ENCODE results near the gene NBAS. TPM values are rescaled to one million over a fixed set of nuclear protein-coding genes. Genes with fewer than 3 reads are reported as not detected.
"Not testable (repeated sequence)": the region's sequence is repeated elsewhere in the genome, so short reads cannot be mapped to it uniquely, and the experiment has no call there.

The NBAS gene
- total and polyA plus RNA-seq, 2 experiments from 2014 or later = 21.2 to 51.8 TPM

DNA sequence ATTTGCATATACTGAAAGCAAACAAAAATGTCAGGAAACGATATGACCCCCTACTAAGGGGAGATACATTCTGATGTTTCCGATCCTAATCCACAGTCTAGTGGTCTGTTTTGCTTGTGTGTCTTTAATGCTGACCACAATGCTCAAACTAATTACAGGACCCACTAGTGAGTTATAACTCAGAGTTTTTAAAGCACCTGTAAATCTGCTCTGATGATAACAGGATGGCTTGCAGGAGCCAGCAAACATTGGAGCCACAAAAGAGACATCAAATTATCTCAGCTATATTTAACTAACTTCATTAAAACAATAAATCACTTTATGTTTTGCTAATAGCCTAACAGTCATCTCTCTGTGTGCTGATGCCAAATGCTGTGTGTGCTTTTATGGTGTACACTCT lies 300.3 kb downstream of the NBAS start:
- no peaks in the 10 kb centered on the region for H3K79me2 ChIP-seq (ENCODE audit: insufficient read depth)
- no peaks in the 10 kb centered on the region for H3K9me3 ChIP-seq (ENCODE audit: low read depth)
- H3F3A ChIP-seq (ENCODE audit: insufficient read depth) = no peaks in the 10 kb centered on the region
- in situ Hi-C loops (cut with MboI) = no loop called here
- no peak overlapping the region for H2AFZ ChIP-seq
- no peak overlapping the region for H3K4me3 ChIP-seq
- WGBS, 2 experiments (ENCODE audit: low coverage in 1 of 2, low lambda C conversion rate in 2 of 2, missing lambda C conversion rate in 2 of 2) = 94 to 100% methylated on average over 2 of the region's 2 CpGs
- no peak for DNase-seq
- no peaks in the 10 kb centered on the region for H3K4me1 ChIP-seq (ENCODE audit: insufficient read depth)
- no peaks in the 10 kb centered on the region for H3K9me2 ChIP-seq (ENCODE audit: insufficient read depth)
- no peak overlapping the region for H3K4me2 ChIP-seq (ENCODE audit: unreplicated experiment)
- no peak overlapping the region for H3K27ac ChIP-seq
- H3K9ac ChIP-seq = no peak overlapping the region
- H3K36me3 ChIP-seq (ENCODE audit: low read depth) = no peaks in the 10 kb centered on the region
- TF ChIP-seq EZH2 (IDR thresholded peaks at IDR 0.05; ENCODE audit: insufficient read depth, poor library complexity, severe bottlenecking) = no peak
- no peak for TF ChIP-seq EZH2phosphoT487 (IDR thresholded peaks at IDR 0.05; ENCODE audit: insufficient read depth, low read depth)
- H4K20me1 ChIP-seq (ENCODE audit: insufficient read depth) = no peaks in the 10 kb centered on the region
- no peaks in the 10 kb centered on the region for H3K27me3 ChIP-seq (replicated peaks; ENCODE audit: insufficient read depth)

DNA sequence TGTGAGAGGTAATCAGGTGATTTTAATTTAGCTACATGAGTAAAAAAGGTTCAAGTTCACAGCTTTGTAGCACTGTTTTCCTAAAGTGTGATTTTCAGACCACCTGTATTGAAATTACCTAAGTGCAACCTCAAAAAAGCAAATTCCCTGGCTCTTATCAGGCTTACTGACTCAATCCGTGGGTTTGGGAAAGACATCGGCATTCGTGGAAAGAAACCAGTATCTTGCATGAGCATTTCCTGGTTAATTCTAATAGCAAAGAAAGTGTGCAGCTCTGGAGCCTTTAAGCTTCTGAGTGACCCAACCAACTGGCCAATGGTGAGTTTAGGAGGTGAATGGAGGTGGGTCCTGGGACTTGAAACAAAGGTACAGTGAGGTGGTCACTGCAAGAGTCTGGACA lies 300.9 kb downstream of the NBAS start:
- no peak overlapping the region for H3K27ac ChIP-seq
- H3K9me2 ChIP-seq (ENCODE audit: insufficient read depth) = no peaks in the 10 kb centered on the region; the same call in 1 of the 2 replicates
- no peak overlapping the region for H2AFZ ChIP-seq
- no peaks in the 10 kb centered on the region for H4K20me1 ChIP-seq (ENCODE audit: insufficient read depth)
- no peak overlapping the region for H3K4me3 ChIP-seq
- 79 to 92% methylated on average over 3 of the region's 3 CpGs for WGBS, 2 experiments (ENCODE audit: low coverage in 1 of 2, low lambda C conversion rate in 2 of 2, missing lambda C conversion rate in 2 of 2)
- H3K4me2 ChIP-seq (ENCODE audit: unreplicated experiment) = no peak overlapping the region
- no peaks in the 10 kb centered on the region for H3K27me3 ChIP-seq (replicated peaks; ENCODE audit: insufficient read depth)
- no peaks in the 10 kb centered on the region for H3K79me2 ChIP-seq (ENCODE audit: insufficient read depth)
- H3K36me3 ChIP-seq (ENCODE audit: low read depth) = no peaks in the 10 kb centered on the region
- no peak for DNase-seq
- no peak overlapping the region for H3K9ac ChIP-seq
- H3K9me3 ChIP-seq (ENCODE audit: low read depth) = no peaks in the 10 kb centered on the region
- H3K4me1 ChIP-seq (ENCODE audit: insufficient read depth) = no peaks in the 10 kb centered on the region
- no peak for TF ChIP-seq EZH2phosphoT487 (IDR thresholded peaks at IDR 0.05; ENCODE audit: insufficient read depth, low read depth)
- in situ Hi-C loops (cut with MboI) = no loop called here
- H3F3A ChIP-seq (ENCODE audit: insufficient read depth) = no peaks in the 10 kb centered on the region

DNA sequence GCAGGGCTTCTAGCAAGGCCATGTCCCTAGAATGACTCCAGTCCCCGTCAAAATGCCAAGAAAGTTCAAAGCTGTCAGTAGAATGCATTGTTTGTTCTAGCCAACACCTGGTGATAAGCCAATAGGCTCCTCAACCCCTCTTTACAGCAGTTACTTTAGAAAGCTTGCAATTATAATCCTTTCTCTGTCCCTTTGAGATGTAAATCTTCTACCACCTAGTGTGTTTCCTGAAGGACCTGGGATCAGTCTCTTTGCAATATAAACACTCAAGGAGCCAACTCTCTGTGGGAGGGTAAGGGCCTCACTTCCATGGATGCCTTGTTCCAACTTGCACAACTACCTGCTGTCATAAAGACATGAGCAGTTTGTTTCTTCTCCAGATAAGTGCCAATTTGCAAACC lies 301.8 kb downstream of the NBAS start:
- 92 to 97% methylated on average over 1 of the region's 1 CpG for WGBS, 2 experiments (ENCODE audit: low coverage in 1 of 2, low lambda C conversion rate in 2 of 2, missing lambda C conversion rate in 2 of 2)
- Histone ChIP-seq H3K4me1 (ENCODE audit: insufficient read depth) (no peaks in the 10 kb centered on the region), H3K4me3 (no peak overlapping the region), H3K27me3 (replicated peaks; ENCODE audit: insufficient read depth) (no peaks in the 10 kb centered on the region), H3K79me2 (ENCODE audit: insufficient read depth) (no peaks in the 10 kb centered on the region), H3K9ac (no peak overlapping the region), H3K36me3 (ENCODE audit: low read depth) (no peaks in the 10 kb centered on the region), H3K4me2 (ENCODE audit: unreplicated experiment) (no peak overlapping the region), H4K20me1 (ENCODE audit: insufficient read depth) (no peaks in the 10 kb centered on the region), H3K9me2 (ENCODE audit: insufficient read depth) (no peaks in the 10 kb centered on the region; the same call in 1 of the 2 replicates), H2AFZ (no peak overlapping the region), H3F3A (ENCODE audit: insufficient read depth) (no peaks in the 10 kb centered on the region), H3K27ac (no peak overlapping the region), H3K9me3 (ENCODE audit: low read depth) (no peaks in the 10 kb centered on the region)
- TF ChIP-seq EZH2 (IDR thresholded peaks at IDR 0.05; ENCODE audit: insufficient read depth, poor library complexity, severe bottlenecking) (no peak), EZH2phosphoT487 (IDR thresholded peaks at IDR 0.05; ENCODE audit: insufficient read depth, low read depth) (no peak)
- DNase-seq = no peak
- in situ Hi-C loops (cut with MboI) = no loop called here

DNA sequence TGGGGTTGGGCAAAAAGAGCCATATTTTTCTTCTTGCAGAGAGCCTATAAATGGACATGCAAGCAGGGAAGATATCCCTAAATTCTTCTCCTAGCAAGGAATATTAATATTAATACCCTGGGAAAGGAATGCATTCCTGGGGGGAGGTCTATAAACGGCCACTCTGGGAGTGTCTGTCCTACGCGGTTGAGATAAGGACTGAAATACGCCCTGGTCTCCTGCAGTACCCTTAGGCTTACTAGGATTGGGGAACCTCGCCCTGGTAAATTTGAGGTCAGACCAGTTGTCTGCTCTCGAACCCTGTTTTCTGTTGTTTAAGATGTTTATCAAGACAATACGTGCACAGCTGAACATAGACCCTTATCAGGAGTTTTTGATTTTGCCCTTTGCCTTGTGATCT lies 302.7 kb downstream of the NBAS start:
- H4K20me1 ChIP-seq (ENCODE audit: insufficient read depth); H3K4me1 ChIP-seq (ENCODE audit: insufficient read depth); in situ Hi-C loops (cut with MboI); H3K4me2 ChIP-seq (ENCODE audit: unreplicated experiment); H3K9me3 ChIP-seq (ENCODE audit: low read depth); H3K27me3 ChIP-seq (replicated peaks; ENCODE audit: insufficient read depth); H3K9ac ChIP-seq; H3K9me2 ChIP-seq (ENCODE audit: insufficient read depth); H3K4me3 ChIP-seq; H2AFZ ChIP-seq; H3F3A ChIP-seq (ENCODE audit: insufficient read depth); H3K36me3 ChIP-seq (ENCODE audit: low read depth); H3K27ac ChIP-seq; DNase-seq; H3K79me2 ChIP-seq (ENCODE audit: insufficient read depth): not testable (repeated sequence)
- WGBS, 2 experiments (ENCODE audit: low coverage in 1 of 2, low lambda C conversion rate in 2 of 2, missing lambda C conversion rate in 2 of 2) = 98 to 100% methylated on average over 7 of the region's 7 CpGs

DNA sequence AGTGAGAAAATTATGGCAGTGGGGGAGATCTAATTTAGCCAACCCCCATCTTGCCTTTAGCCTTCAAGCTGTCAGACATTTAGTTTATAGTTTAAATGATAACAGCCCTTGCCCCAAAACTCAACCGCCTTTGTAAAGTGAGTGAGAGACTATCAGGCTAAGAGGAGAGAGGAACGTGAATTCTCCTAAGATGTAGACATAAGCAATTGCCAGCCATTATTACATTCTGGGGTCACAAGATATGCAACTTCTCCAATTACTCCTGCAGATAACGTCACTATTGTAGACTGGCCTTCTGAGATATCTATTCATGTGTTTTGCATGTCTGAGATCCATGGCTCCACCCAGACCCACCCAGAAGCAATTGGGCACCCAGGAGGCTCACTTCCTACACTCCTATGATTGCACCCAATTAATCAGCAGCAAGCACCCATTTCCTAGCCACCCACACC lies 307.3 kb downstream of the NBAS start:
- no peak overlapping the region for H3K27ac ChIP-seq
- H3K36me3 ChIP-seq (ENCODE audit: low read depth) = no peaks in the 10 kb centered on the region
- H3K9me2 ChIP-seq (ENCODE audit: insufficient read depth) = no peaks in the 10 kb centered on the region; the same call in 1 of the 2 replicates
- no peak for DNase-seq
- no peaks in the 10 kb centered on the region for H3K27me3 ChIP-seq (replicated peaks; ENCODE audit: insufficient read depth)
- H3K4me1 ChIP-seq (ENCODE audit: insufficient read depth) = no peaks in the 10 kb centered on the region
- in situ Hi-C loops (cut with MboI) = no loop called here
- H3K9ac ChIP-seq = no peak overlapping the region
- H4K20me1 ChIP-seq (ENCODE audit: insufficient read depth) = no peaks in the 10 kb centered on the region
- H3K4me3 ChIP-seq = no peak overlapping the region
- 94 to 96% methylated on average over 3 of the region's 3 CpGs for WGBS, 2 experiments (ENCODE audit: low coverage in 1 of 2, low lambda C conversion rate in 2 of 2, missing lambda C conversion rate in 2 of 2)
- H2AFZ ChIP-seq = no peak overlapping the region
- TF ChIP-seq EZH2phosphoT487 (IDR thresholded peaks at IDR 0.05; ENCODE audit: insufficient read depth, low read depth) = no peak
- no peak for TF ChIP-seq EZH2 (IDR thresholded peaks at IDR 0.05; ENCODE audit: insufficient read depth, poor library complexity, severe bottlenecking)
- H3F3A ChIP-seq (ENCODE audit: insufficient read depth) = no peaks in the 10 kb centered on the region
- peaks cover 22% of the 10 kb centered on the region for H3K79me2 ChIP-seq (ENCODE audit: insufficient read depth)
- no peak overlapping the region for H3K4me2 ChIP-seq (ENCODE audit: unreplicated experiment)
- H3K9me3 ChIP-seq (ENCODE audit: low read depth) = no peaks in the 10 kb centered on the region

Data from GM23248 (cell line).